Measurements from ENCODE around the gene UBXN1. TPM values are rescaled to one million over a fixed set of nuclear protein-coding genes. Genes with fewer than 3 reads are reported as not detected.

Gene UBXN1
- total RNA-seq, 1 experiment from 2014 or later = 135 TPM

DNA sequence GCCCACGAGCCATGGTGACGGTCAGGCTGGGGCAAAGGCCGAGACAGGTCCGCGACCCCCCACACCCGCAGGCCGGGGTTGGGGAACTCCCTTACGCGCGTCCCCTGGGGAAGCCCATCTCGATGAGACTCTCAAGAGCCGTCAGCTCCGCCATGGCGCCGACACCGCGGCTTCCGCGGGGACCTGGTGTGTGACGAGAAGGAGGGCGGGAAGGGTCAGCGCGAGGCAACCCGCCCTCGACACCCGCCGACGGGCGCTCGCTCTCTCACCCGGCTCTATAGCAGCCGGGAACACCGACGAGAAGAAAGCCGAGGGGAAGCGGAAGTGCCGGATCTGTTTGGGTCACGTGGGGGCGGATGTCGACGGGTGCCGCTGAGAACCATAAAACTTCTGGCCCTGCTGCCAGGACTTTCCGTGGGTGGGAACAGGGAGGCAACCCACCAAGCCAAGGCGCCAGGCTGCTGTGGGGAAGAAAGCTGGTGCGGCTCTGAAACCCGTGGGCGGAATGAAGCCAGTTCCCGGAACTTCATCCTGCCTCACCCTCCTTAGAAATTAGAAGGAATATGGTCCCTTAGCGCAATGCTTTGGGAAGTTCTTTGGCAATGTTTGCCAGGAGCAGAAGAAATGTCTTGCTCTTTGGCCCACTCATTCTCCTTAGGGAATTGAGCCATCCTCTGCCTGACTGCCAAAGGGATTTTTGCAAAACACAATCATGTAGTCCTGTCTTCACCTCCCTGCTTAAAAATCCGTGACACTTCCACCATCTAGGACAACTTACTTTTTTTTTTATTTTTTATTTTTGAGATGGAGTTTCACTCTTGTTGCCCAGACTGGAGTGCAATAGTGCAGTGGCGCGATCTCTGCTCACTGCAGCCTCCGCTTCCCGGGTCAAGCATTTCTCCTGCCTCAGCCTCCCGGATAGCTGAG lies at the start of gene UBXN1 (continued):
- TF ChIP-seq MLX (CRISPR knock-in tag; IDR thresholded peaks at IDR 0.05) = no peak
- no peak for TF ChIP-seq CDX4 (CRISPR knock-in tag; IDR thresholded peaks at IDR 0.05; ENCODE audit: borderline replicate concordance)
- TF ChIP-seq IRF1 (CRISPR knock-in tag; IDR thresholded peaks at IDR 0.05) = 0 out of 2 replicates have a peak, but pooled peaks have one; percentile 78
- TF ChIP-seq FOXP4 (CRISPR knock-in tag; IDR thresholded peaks at IDR 0.05) = 0 out of 2 replicates have a peak, but pooled peaks have one; percentile 13
- TF ChIP-seq OVOL2 (CRISPR knock-in tag; IDR thresholded peaks at IDR 0.05; ENCODE audit: borderline replicate concordance) = no peak
- 0 out of 2 replicates have a peak, but pooled peaks have one; percentile 51 for TF ChIP-seq CREB1 (CRISPR knock-in tag; IDR thresholded peaks at IDR 0.05)
- TF ChIP-seq, protein P1, sequence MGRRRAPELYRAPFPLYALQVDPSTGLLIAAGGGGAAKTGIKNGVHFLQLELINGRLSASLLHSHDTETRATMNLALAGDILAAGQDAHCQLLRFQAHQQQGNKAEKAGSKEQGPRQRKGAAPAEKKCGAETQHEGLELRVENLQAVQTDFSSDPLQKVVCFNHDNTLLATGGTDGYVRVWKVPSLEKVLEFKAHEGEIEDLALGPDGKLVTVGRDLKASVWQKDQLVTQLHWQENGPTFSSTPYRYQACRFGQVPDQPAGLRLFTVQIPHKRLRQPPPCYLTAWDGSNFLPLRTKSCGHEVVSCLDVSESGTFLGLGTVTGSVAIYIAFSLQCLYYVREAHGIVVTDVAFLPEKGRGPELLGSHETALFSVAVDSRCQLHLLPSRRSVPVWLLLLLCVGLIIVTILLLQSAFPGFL (CRISPR knock-in tag; IDR thresholded peaks at IDR 0.05; ENCODE audit: borderline replicate concordance) = no peak
- TF ChIP-seq, protein P2, sequence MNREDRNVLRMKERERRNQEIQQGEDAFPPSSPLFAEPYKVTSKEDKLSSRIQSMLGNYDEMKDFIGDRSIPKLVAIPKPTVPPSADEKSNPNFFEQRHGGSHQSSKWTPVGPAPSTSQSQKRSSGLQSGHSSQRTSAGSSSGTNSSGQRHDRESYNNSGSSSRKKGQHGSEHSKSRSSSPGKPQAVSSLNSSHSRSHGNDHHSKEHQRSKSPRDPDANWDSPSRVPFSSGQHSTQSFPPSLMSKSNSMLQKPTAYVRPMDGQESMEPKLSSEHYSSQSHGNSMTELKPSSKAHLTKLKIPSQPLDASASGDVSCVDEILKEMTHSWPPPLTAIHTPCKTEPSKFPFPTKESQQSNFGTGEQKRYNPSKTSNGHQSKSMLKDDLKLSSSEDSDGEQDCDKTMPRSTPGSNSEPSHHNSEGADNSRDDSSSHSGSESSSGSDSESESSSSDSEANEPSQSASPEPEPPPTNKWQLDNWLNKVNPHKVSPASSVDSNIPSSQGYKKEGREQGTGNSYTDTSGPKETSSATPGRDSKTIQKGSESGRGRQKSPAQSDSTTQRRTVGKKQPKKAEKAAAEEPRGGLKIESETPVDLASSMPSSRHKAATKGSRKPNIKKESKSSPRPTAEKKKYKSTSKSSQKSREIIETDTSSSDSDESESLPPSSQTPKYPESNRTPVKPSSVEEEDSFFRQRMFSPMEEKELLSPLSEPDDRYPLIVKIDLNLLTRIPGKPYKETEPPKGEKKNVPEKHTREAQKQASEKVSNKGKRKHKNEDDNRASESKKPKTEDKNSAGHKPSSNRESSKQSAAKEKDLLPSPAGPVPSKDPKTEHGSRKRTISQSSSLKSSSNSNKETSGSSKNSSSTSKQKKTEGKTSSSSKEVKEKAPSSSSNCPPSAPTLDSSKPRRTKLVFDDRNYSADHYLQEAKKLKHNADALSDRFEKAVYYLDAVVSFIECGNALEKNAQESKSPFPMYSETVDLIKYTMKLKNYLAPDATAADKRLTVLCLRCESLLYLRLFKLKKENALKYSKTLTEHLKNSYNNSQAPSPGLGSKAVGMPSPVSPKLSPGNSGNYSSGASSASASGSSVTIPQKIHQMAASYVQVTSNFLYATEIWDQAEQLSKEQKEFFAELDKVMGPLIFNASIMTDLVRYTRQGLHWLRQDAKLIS (CRISPR knock-in tag; IDR thresholded peaks at IDR 0.05; ENCODE audit: borderline replicate concordance) = no peak
- TF ChIP-seq ZSCAN18 (CRISPR knock-in tag; IDR thresholded peaks at IDR 0.05) = no peak
- no peak; the same call in 1 of the 2 replicates for TF ChIP-seq NR2C2 (CRISPR knock-in tag; IDR thresholded peaks at IDR 0.05)
- TF ChIP-seq E2F1 (CRISPR knock-in tag; IDR thresholded peaks at IDR 0.05) = no peak
- no peak for TF ChIP-seq ZNF138 (CRISPR knock-in tag; conservative IDR thresholded peaks at IDR 0.05)
- TF ChIP-seq, protein P3, sequence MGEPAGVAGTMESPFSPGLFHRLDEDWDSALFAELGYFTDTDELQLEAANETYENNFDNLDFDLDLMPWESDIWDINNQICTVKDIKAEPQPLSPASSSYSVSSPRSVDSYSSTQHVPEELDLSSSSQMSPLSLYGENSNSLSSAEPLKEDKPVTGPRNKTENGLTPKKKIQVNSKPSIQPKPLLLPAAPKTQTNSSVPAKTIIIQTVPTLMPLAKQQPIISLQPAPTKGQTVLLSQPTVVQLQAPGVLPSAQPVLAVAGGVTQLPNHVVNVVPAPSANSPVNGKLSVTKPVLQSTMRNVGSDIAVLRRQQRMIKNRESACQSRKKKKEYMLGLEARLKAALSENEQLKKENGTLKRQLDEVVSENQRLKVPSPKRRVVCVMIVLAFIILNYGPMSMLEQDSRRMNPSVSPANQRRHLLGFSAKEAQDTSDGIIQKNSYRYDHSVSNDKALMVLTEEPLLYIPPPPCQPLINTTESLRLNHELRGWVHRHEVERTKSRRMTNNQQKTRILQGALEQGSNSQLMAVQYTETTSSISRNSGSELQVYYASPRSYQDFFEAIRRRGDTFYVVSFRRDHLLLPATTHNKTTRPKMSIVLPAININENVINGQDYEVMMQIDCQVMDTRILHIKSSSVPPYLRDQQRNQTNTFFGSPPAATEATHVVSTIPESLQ (CRISPR knock-in tag; IDR thresholded peaks at IDR 0.05) = no peak
- TF ChIP-seq PRRX2 (CRISPR knock-in tag; IDR thresholded peaks at IDR 0.05) = no peak
- TF ChIP-seq TP53 (CRISPR knock-in tag; IDR thresholded peaks at IDR 0.05) = no peak
- TF ChIP-seq NFYB (CRISPR knock-in tag; conservative IDR thresholded peaks at IDR 0.05; ENCODE audit: low read depth) = no peak
- TF ChIP-seq, protein P4, sequence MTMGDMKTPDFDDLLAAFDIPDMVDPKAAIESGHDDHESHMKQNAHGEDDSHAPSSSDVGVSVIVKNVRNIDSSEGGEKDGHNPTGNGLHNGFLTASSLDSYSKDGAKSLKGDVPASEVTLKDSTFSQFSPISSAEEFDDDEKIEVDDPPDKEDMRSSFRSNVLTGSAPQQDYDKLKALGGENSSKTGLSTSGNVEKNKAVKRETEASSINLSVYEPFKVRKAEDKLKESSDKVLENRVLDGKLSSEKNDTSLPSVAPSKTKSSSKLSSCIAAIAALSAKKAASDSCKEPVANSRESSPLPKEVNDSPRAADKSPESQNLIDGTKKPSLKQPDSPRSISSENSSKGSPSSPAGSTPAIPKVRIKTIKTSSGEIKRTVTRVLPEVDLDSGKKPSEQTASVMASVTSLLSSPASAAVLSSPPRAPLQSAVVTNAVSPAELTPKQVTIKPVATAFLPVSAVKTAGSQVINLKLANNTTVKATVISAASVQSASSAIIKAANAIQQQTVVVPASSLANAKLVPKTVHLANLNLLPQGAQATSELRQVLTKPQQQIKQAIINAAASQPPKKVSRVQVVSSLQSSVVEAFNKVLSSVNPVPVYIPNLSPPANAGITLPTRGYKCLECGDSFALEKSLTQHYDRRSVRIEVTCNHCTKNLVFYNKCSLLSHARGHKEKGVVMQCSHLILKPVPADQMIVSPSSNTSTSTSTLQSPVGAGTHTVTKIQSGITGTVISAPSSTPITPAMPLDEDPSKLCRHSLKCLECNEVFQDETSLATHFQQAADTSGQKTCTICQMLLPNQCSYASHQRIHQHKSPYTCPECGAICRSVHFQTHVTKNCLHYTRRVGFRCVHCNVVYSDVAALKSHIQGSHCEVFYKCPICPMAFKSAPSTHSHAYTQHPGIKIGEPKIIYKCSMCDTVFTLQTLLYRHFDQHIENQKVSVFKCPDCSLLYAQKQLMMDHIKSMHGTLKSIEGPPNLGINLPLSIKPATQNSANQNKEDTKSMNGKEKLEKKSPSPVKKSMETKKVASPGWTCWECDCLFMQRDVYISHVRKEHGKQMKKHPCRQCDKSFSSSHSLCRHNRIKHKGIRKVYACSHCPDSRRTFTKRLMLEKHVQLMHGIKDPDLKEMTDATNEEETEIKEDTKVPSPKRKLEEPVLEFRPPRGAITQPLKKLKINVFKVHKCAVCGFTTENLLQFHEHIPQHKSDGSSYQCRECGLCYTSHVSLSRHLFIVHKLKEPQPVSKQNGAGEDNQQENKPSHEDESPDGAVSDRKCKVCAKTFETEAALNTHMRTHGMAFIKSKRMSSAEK (CRISPR knock-in tag; IDR thresholded peaks at IDR 0.05; ENCODE audit: borderline replicate concordance) = no peak
- TF ChIP-seq NFATC4 (CRISPR knock-in tag; IDR thresholded peaks at IDR 0.05) = no peak
